ENCODE results near the gene SH2D3A.
"Not testable (repeated sequence)": the region's sequence is repeated elsewhere in the genome, so short reads cannot be mapped to it uniquely, and the experiment has no call there.

Gene SH2D3A

DNA sequence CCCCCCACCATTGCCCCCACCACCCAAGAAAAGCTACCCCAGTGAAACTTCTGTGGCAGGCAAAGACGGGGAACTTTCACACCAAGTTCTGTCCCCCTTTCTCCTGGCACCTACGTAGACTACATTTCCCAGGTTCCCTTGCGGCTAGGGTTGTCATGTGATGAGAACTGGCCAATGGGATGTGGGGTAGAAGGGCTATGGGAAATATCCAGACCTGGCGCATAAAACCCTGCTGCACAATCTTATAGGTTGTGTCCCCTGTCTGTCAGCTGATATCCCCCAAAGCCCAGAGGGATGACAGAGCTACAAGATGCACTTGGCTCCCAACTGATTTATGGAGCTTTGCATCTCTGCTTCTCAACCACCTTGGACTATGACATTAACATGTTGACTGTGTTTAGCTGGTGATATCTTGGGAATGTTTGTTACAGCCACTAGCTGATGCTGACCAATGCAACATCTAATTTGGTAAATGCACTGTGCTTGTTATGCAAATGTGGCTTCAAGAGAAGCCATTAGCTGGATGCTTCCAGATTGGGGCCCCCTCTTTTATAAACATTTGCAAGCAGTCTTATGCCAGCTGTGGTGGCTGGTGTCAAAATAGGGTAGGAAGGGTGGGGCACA lies 6.1 kb downstream of the SH2D3A start:
- DNase-seq (ENCODE audit: low spot score) = no peak

- no peak for DNase-seq (ENCODE audit: low spot score)
Observed at GRCh38 chr19:6760606-6761005, 6.6 kb downstream of the SH2D3A start.

DNA sequence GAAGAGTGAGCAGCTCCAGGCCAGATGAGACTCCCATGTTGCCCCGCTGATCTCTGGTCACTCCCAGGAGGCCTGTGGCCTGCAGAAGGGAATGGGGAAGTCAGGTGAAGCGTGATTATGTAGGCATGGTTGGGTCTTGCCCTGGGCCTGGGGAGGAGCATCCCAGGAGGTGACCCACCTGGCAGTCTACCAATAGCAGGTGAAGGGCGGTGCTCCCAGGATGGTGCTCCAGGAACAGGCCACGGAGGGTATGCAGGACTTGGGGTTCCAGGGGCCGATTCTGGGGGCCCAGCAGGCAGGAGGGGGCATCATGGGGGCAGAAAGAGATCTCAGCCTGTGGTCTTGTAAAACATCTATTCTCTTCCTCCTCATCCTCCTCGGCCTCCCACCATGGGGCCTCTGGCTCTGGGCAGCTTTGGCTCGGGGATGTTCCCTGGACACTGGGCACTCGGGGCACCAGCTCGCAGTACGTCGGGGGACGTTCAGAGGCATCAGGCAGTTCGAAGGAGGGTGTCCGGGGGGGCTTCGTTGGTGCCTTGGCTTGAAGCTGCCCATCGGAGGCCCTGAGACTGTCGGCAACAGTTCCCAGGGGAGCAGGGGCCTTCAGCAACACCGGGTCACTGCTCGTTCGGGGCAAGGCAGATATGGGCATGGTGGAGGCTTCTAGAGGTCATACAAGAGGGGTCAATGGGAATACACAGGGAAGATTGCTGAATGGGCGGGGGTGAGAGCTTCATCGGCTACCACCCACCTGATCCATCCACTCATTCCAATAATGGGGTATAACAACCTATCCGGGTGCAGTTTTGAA lies 12.4 kb downstream of the SH2D3A start:
- no peak for DNase-seq (ENCODE audit: low spot score)

- no peak for DNase-seq (ENCODE audit: low spot score)
Observed at GRCh38 chr19:6754136-6754535, 13.1 kb downstream of the SH2D3A start.

GRCh38 chr19:6753178-6754031 lies 13.8 kb downstream of the SH2D3A start:
- peak; percentile 90 for DNase-seq (ENCODE audit: low spot score)

DNA sequence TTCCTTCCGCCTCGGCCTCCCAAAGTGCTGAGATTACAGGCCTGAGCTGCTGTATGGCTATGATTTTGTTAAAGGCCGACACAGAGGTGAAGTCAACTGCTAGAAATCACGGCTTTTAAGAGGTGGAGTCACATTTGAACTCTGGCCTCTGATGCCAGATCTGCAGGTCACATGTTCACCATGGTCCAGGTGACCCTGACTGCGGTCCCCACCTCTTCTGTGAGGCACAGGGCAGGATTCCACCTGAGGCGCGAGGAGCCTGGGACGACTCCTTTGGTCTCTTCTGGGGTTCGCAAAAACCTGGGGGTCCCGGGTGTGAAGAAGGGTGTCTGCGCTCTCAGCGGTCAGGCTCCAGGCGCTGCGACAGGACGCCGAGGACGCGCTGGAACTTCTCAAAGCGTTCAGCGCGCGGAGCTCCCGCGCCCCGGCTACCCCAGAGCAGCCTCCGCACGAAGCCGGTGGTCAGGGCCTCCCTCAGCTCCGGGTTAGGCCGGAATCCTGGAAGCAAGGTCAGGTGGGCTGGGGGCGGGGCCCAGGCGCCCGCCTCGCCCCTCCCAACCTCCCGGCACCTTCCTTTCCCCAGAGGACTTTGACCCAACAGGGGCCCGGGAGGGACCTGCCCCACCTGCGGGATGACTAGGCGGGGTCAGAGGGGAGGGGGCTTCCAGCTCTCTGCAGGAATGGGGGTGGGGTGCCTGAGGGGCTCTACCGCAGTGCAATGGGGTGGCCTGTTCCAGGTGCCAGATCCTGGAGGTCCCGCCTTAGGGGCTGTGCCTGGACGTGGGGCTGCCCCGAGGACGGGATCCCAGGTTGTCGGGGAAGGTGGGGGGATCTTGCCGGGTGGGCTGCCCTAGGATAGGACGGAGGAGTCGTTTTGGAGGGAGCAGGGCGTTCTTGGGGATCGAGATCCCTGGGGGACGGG lies 14.7 kb downstream of the SH2D3A start:
- no peak for DNase-seq (ENCODE audit: low spot score)

DNA sequence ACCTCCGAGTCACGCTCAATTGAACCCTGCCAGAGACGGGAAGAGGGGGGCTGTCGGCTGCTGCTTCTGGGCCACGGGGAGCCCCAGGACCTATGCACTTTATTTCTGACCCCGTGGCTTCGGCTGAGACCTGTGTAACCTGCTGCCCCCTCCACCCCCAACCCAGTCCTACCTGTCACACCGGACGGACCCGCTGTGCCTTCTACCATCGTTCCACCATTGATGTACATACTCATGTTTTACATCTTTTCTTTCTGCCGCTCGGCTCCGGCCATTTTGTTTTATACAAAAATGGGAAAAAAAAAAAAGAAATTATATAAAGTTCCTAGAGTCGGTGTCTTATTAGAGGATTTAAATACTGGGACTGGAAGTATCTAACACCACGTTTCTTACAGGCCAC lies 16.0 kb downstream of the SH2D3A start:
- DNase-seq (ENCODE audit: low spot score) = no peak

GRCh38 chr19:6750062-6750461 lies 17.2 kb downstream of the SH2D3A start:
- DNase-seq (ENCODE audit: low spot score) = no peak

DNA sequence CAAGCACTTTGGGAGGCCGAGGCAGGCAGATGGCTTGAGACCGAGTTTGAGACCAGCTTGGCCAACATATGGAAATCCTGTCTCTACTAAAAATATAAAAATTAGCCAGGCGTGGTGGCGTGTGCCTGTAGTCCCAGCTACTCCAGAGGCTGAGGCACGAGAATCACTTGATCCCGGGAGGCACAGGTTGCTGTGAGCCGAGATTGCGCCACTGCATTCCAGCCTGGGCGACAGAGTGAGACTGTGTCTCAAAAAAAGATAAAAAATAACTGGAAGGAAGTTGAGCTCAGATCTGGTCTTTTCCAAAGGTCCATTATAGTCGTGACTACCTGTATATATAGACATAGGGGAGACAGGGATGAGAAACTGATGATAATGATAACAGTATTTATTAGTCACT lies 18.7 kb downstream of the SH2D3A start:
- DNase-seq (ENCODE audit: low spot score) = not testable (repeated sequence)

DNA sequence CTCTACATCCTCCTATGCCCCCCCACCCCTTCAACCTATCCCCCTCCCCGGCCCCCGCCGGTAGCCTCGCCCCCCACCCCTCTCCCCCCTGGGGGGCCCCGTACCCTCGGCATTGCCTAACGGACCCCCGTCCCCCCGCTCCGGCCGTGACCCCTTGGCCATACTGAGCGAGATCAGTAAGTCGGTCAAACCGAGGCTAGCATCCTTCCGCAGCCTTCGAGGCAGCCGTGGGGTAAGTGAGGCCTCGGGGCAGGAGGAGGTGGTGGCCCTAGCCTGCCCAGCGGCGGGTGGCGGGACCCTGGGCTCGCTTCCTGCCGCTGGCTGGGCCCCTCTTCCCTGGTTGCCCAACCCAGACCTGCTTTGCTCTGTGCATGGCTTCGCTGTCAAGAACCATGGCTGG lies 21.3 kb downstream of the SH2D3A start:
- DNase-seq (ENCODE audit: low spot score) = no peak

DNA sequence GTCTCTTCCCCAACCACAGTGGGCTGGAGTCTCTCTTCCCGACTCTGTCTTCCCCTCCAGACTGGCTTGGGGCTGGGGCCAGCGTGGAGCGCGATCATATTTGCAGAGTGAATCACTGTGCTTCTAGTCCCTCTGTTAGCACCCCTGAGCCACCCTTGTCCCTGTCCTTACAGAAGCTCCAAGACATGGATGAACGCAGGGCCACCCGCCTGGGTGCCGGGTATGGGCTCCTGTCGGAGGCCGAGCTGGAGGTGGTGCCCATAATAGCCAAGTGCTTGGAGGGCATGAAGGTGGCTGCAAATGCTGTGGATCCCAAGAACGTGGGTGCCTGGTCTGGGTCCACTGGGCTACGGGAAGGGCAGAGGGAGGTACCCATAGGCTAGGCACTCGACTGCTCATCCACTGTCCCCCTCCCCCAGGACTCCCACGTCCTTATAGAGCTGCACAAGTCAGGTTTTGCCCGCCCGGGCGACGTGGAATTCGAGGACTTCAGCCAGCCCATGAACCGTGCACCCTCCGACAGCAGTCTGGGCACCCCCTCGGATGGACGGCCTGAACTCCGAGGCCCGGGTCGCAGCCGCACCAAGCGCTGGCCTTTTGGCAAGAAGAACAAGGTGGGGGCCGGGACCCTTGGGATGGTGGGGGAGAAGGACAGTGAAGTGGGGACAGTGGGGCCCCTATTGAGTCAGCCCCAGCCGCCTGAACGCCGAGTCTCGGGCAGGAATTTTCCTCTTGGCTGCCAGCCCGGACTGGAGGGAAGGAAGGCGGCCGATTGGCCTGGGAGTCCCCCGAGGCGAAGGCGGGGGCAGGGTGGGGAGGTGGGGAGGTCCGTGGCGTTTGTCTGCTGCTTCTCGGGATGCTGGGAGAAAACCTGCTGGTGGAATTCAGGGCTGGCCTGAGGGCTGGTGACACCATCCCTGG lies 22.6 kb downstream of the SH2D3A start:
- no peak for DNase-seq (ENCODE audit: low spot score)

DNA sequence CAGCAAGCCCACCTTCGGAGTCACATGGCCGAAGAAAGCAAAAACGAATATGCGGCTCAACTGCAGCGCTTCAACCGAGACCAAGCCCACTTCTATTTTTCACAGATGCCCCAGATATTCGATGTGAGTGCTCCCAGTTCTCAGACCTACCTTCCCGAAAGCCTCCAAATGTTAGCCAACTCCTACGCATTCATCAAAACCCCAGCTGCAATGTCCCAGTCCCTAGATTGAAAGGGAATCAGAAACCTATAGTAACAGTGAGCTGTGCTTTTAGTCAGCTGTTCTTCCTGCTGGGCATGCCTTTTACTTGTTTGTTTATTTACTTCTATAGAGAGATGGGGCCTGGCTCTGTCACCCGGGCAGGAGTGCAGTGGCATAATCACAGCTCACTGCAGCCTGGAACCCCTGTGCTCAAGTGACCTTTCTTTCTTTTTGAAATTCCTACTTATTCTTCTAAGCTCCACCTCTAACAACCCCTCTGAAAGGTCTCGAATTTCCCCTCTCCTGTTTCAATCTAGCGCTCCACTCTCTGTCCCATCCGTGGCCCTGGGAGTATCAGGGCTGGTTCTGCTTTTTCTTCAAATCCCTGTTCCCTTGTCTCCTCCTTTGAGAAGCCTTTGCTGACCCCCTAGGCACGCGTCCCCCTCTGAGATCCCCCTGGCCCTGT lies 23.4 kb downstream of the SH2D3A start:
- DNase-seq (ENCODE audit: low spot score) = no peak

GRCh38 chr19:6743066-6743465 lies 24.2 kb downstream of the SH2D3A start:
- no peak for DNase-seq (ENCODE audit: low spot score)

DNA sequence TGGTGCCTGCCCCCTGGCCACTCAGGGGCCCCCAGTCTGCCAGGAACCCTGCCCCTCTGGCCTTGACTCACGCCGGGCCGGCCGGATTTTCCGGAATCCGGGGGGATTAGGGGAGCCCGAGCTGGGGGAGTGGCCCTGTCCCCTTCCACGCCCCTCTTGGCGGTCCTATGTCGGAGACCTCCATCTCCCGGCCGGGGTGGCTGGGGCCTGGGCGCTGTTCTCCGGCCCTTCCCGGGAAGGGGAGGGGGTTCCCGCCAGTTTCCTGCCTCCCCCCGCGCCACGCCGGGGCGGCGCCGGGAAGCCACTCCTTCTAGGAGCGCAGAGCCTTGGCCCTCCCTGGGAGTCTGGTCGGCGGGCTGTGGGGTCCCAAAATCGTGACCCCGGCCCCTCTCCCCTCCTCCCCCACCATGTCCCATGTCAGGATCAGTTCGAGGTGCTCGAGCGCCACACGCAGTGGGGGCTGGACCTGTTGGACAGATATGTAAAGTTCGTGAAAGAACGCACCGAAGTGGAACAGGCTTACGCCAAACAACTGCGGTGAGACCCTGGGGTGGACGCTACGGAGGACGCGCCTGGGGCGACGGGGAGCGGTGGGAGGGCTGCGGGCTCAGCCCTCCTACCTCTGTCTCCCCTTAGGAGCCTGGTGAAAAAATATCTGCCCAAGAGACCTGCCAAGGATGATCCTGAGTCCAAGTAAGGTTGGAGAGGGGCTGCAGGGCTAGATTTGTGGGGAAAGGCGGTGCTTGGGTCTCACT lies 26.5 kb downstream of the SH2D3A start:
- DNase-seq (ENCODE audit: low spot score) = no peak

DNA sequence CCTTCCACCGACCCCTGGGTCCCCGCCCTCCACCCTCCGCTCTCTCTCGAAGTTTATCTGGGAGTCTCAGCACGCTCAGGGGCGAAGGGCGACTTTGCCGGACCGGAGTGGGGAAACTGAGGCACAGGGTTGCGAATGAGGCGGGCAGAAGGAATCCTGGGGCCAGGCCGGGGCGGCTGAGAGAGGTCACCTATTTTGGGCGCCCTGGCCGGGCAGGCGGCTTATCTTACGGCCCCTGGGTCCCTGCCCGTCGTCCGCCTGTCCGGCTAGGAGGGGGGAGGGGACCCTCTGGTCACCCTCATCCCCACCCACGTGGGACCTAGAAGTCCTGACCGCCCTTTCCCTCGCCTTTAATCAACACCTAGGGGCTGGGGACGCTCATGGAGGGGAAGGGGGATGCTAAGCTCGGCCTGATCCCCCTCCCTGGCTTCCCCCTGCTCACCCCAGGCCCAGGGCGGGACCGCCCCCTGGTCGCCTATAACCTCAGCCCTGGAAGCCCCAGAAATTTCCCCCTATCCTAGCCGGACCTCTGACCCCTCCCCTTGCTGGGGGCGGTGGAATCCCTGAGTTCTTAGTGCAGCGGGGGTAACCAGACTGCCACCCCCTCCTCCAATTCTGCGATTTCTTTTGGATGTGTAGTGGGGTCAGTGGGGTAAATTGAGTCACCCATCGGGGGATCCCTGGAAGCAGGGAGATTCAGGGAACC lies 27.2 kb downstream of the SH2D3A start:
- no peak for DNase-seq (ENCODE audit: low spot score)

DNA sequence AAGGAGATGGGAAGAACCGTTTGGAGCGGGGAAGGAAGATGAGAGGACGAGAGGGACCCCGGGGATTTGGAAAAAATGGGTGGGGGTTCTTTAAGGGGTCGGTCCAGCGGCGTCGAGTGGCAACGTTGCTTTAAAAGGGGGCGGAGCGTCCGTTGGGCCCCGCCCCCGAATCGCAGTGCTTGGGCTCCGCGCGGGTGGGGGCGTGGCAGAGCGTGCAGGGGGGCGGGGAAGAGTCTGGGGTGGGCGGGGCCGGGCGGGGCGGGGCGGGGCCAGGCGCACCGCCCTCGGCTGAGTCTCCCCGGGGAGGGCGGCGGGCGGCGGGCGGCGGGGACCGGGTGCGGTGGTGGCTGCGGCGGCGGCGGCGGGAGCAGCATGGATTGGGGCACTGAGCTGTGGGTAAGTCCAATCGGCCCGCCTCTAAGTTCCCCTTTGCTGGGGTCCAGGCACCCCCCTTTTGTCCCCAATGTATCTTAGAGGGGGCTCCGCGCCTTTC lies 27.8 kb downstream of the SH2D3A start, which contains the start of gene TRIP10:
Gene TRIP10, plus strand, starts transcription at position 291 of the 493 bp plus-strand sequence. Its CDS starts 82 bp downstream, at position 373.
- DNase-seq (ENCODE audit: low spot score) = peak; percentile 93

DNA sequence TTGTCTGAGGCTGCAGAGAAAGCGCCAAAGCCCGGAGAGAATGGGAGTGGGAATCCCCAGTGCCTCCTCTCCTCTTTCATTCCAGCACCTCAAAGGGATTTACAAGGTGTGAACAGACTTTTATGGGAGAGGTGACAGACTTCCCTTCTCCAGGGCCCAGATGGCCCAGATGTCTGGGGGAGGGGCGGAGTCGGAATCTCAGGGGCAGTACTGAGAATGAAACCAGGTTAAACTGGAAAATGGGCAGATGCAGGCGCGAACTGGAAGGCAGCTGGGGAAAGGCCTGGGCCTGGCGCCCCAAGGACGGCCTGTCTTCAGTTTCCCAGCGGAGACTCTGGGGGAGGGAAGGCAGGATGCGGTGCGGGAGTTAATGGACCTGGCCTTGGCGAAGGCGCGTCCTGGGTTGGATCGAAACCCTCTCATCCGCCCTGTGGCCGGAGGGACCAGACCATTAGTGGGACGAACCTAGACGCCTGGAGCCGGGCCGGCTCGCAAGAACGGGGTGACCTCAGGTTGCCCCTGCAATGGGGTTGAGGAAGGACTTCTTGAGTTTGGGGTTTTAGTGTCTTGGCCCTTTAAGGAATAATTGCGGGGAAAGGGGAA lies 28.3 kb downstream of the SH2D3A start:
- DNase-seq (ENCODE audit: low spot score) = no peak

Data from COLO829 (cell line).